ENCODE results near the gene BIRC3.

DNA sequence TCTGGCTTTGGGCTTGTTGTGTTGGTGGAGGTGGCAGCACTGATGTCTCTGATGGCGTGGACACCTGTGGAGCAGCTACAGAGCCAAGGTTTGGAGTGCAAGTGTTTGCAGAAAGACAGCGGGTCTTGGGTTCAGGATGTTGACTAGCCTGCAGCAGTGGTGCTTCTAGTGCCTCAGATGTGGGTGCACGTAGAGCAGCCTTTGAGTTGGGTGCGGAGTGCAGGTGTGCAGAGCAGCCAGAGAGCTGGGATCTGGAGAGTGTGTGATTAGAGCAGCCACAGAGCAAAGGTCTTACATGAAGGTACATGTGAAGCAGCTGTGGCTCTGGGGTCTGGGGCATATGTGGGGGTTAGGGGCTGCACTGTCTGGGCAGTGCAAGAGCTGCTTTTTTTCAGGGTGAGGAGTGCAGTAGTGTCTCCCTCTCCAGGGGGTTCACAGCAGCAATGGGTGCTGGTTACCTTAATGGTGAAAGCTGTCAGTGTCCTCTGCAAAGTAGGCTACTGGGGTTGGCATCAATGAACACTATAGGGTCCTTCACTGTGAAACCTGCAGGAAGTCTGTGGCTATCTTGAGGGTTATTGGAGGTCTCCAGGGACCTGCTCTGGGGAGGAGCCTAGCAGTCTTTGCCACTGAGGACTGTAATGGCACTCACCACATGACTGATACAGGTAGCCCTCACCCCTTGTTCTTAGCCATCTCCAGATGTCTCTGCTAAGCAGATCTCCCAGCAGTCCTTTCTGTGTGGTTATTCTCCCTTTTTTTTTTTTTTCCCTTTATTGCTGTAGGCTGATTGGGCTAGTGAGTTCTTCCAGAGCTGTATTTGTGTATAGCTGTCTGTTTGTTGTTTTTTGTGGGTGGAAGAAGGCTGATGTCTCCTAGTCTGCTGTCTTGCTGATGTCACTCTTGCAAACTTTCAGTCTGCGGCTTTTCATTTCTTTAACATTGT lies 44.1 kb downstream of the BIRC3 start:
- TF ChIP-seq, protein P1, sequence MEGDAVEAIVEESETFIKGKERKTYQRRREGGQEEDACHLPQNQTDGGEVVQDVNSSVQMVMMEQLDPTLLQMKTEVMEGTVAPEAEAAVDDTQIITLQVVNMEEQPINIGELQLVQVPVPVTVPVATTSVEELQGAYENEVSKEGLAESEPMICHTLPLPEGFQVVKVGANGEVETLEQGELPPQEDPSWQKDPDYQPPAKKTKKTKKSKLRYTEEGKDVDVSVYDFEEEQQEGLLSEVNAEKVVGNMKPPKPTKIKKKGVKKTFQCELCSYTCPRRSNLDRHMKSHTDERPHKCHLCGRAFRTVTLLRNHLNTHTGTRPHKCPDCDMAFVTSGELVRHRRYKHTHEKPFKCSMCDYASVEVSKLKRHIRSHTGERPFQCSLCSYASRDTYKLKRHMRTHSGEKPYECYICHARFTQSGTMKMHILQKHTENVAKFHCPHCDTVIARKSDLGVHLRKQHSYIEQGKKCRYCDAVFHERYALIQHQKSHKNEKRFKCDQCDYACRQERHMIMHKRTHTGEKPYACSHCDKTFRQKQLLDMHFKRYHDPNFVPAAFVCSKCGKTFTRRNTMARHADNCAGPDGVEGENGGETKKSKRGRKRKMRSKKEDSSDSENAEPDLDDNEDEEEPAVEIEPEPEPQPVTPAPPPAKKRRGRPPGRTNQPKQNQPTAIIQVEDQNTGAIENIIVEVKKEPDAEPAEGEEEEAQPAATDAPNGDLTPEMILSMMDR (IDR thresholded peaks at IDR 0.05; ENCODE audit: low read depth, low read length) = no peak
- TF ChIP-seq EZH2phosphoT487 (IDR thresholded peaks at IDR 0.05; ENCODE audit: low read depth) = no peak
